Upper lobe of left lung (tissue), 6 donors: ENCODE results near the gene ARPC1B. TPM values are rescaled to one million over a fixed set of nuclear protein-coding genes. Genes with fewer than 3 reads are reported as not detected.
"Not testable (repeated sequence)": the region's sequence is repeated elsewhere in the genome, so short reads cannot be mapped to it uniquely, and the experiment has no call there.

Experiments
- ATAC-seq, 2 donors: fragments of 200-7000 bp; cut with Tn5 transposase; one replicate each; pipeline ENCODE4 v1.9.1; 2022; ENCODE audit warnings: mild to moderate bottlenecking in 2 of 2, moderate library complexity in 2 of 2; ENCODE audit not compliant: low FRiP score in 2 of 2
- DNase-seq, 2 donors: peaks; one replicate each; pipeline ENCODE4 v3.0.0-alpha.2; 2019 to 2020
- H3K27ac ChIP-seq, 4 donors: fragments of 200-600 bp; sonication (generic); one replicate each; pipeline ENCODE4 v1.5.1; 2016 to 2019
- H3K27me3 ChIP-seq, 4 donors: fragments of 200-600 bp; sonication (generic); one replicate each; pipeline ENCODE4 v1.5.1; 2017 to 2019
- H3K36me3 ChIP-seq, 4 donors: fragments of 200-600 bp; sonication (generic); one replicate each; pipeline ENCODE4 v1.5.1; 2016 to 2019
- H3K4me1 ChIP-seq, 4 donors: fragments of 200-600 bp; sonication (generic); one replicate each; pipeline ENCODE4 v1.5.1; 2018 to 2019
- H3K4me3 ChIP-seq, 4 donors: fragments of 200-600 bp; sonication (generic); one replicate each; pipeline ENCODE4 v1.5.1; 2017 to 2019; ENCODE audit warnings: mild to moderate bottlenecking in 2 of 4, moderate library complexity in 1 of 4
- H3K9me3 ChIP-seq, 4 donors: fragments of 200-600 bp; sonication (generic); one replicate each; pipeline ENCODE4 v1.5.1; 2018 to 2019
- CTCF ChIP-seq, 6 experiments: fragments of 450-650 bp in 4 of 6; fragments of 200-600 bp in 2 of 6; sonication (generic) in 2 of 6; IDR thresholded peaks; one replicate each; pipeline ENCODE4 v1.5.1; 2016 to 2019; ENCODE audit warnings: antibody characterized with exemption in 6 of 6
- EP300 ChIP-seq, 4 donors: sonication (generic); formaldehyde crosslinking; IDR thresholded peaks; one replicate each; pipeline ENCODE4 v1.5.1; 2017; ENCODE audit warnings: antibody characterized with exemption in 4 of 4, control low read depth in 2 of 4
- POLR2A ChIP-seq, 4 donors: fragments of 450-650 bp; IDR thresholded peaks; one replicate each; pipeline ENCODE4 v1.5.1; 2016 to 2017; ENCODE audit warnings: antibody characterized with exemption in 4 of 4, mild to moderate bottlenecking in 2 of 4
- POLR2AphosphoS5 ChIP-seq, 2 donors: sonication (generic); formaldehyde crosslinking; IDR thresholded peaks; one replicate each; pipeline ENCODE4 v1.5.1; 2017; ENCODE audit warnings: antibody characterized with exemption in 2 of 2
- WGBS, 2 donors: methylation state at CpG; one replicate each; pipeline ENCODE4 v1.1.5; 2017 to 2018; 5-methylcytosine and 5-hydroxymethylcytosine counted together
- total RNA-seq, 6 donors: library from RNA; depleted of rRNA in 4 of 6; stranded (reverse); fragments of >200 nt in 4 of 6; gene quantifications; one replicate each; pipeline versions ENCODE4 v1.1.0 to v1.2.1, GENCODE V29; 2016 to 2021
- donor health status: DM: no; HTN: no; CAD: no; lungs with moderate emphysema.
- donor health status: DM: no; HTN: yes; CAD: no; lungs with severe emphysema.

ARPC1B gene
- total RNA-seq, 6 donors from 2014 or later = 186 to 387 (median 304) TPM

- ATAC-seq (peak in 1 of 2 donors; percentile 35), DNase-seq (peak in 1 of 2 donors; percentile 26)
- TF ChIP-seq POLR2AphosphoS5 (IDR thresholded peaks at IDR 0.05) = peak in 1 of 2 donors; percentile 55
- not testable (repeated sequence) for H3K9me3 ChIP-seq, H3K27me3 ChIP-seq, H3K4me3 ChIP-seq
- Histone ChIP-seq H3K4me1 (peaks cover 44 to 61% (median 46%) of the 10 kb centered on the region in 4 donors), H3K36me3 (peaks cover 3 to 27% (median 16%) of the 10 kb centered on the region in 4 donors), H3K27ac (peak overlapping the region in 3 of 4 donors; percentile 45 to 61 (median 51))
- WGBS, 2 donors = 59 to 66% methylated on average over 8 of the region's 8 CpGs
These were observed 44.1 kb upstream of the ARPC1B start for GRCh38 chr7:99330314-99330961.

GRCh38 chr7:99331002-99331401 is 43.5 kb upstream of the ARPC1B start:
- Histone ChIP-seq H3K4me3 (no peak overlapping the region), H3K27ac (peak overlapping the region in 3 of 4 donors; percentile 45 to 61 (median 51)), H3K36me3 (peaks cover 3 to 32% (median 19%) of the 10 kb centered on the region in 4 donors), H3K9me3 (no peaks in the 10 kb centered on the region), H3K4me1 (peaks cover 44 to 61% (median 46%) of the 10 kb centered on the region in 4 donors), H3K27me3 (no peaks in the 10 kb centered on the region)
- no peak for DNase-seq
- TF ChIP-seq EP300 (IDR thresholded peaks at IDR 0.05) = no peak
- no peak for TF ChIP-seq POLR2AphosphoS5 (IDR thresholded peaks at IDR 0.05)
- no peak for TF ChIP-seq CTCF (IDR thresholded peaks at IDR 0.05)
- no peak for TF ChIP-seq POLR2A (IDR thresholded peaks at IDR 0.05)
- 85 to 93% methylated on average over 2 of the region's 2 CpGs for WGBS, 2 donors
- no peak for ATAC-seq

GRCh38 chr7:99339595-99339994 is 34.9 kb upstream of the ARPC1B start:
- Histone ChIP-seq H3K27ac (no peak overlapping the region), H3K9me3 (no peaks in the 10 kb centered on the region), H3K36me3 (peaks cover 36 to 95% (median 68%) of the 10 kb centered on the region in 4 donors), H3K4me1 (no peaks in the 10 kb centered on the region), H3K27me3 (no peaks in the 10 kb centered on the region), H3K4me3 (no peak overlapping the region)
- no peak for TF ChIP-seq POLR2AphosphoS5 (IDR thresholded peaks at IDR 0.05)
- no peak for TF ChIP-seq POLR2A (IDR thresholded peaks at IDR 0.05)
- no peak for TF ChIP-seq EP300 (IDR thresholded peaks at IDR 0.05)
- no peak for TF ChIP-seq CTCF (IDR thresholded peaks at IDR 0.05)
- 91 to 92% methylated on average over 3 of the region's 3 CpGs for WGBS, 2 donors
- DNase-seq (no peak), ATAC-seq (no peak)

- no peaks in the 10 kb centered on the region for H3K9me3 ChIP-seq
- H3K4me1 ChIP-seq = no peaks in the 10 kb centered on the region
- no peak overlapping the region for H3K27ac ChIP-seq
- no peak overlapping the region for H3K4me3 ChIP-seq
- TF ChIP-seq CTCF (IDR thresholded peaks at IDR 0.05) (no peak), POLR2AphosphoS5 (IDR thresholded peaks at IDR 0.05) (no peak), POLR2A (IDR thresholded peaks at IDR 0.05) (no peak), EP300 (IDR thresholded peaks at IDR 0.05) (no peak)
- ATAC-seq (no peak), DNase-seq (no peak)
- no peaks in the 10 kb centered on the region for H3K27me3 ChIP-seq
- peaks cover 35 to 93% (median 64%) of the 10 kb centered on the region in 4 donors for H3K36me3 ChIP-seq
- WGBS, 2 donors = 81 to 87% methylated on average over 3 of the region's 3 CpGs
These were observed 33.9 kb upstream of the ARPC1B start for GRCh38 chr7:99340659-99341058.

- ATAC-seq (no peak), DNase-seq (no peak)
- TF ChIP-seq POLR2AphosphoS5 (IDR thresholded peaks at IDR 0.05) = no peak
- TF ChIP-seq POLR2A (IDR thresholded peaks at IDR 0.05) = no peak
- no peak for TF ChIP-seq EP300 (IDR thresholded peaks at IDR 0.05)
- TF ChIP-seq CTCF (IDR thresholded peaks at IDR 0.05) = no peak
- Histone ChIP-seq H3K36me3 (peaks cover 39 to 92% (median 64%) of the 10 kb centered on the region in 4 donors), H3K27ac (no peak overlapping the region), H3K4me3 (no peak overlapping the region), H3K9me3 (no peaks in the 10 kb centered on the region), H3K27me3 (no peaks in the 10 kb centered on the region), H3K4me1 (no peaks in the 10 kb centered on the region)
- 93 to 94% methylated on average over 13 of the region's 13 CpGs for WGBS, 2 donors
These were observed 30.4 kb upstream of the ARPC1B start for GRCh38 chr7:99344061-99344647.

GRCh38 chr7:99350641-99351040 is 23.9 kb upstream of the ARPC1B start:
- H3K36me3 ChIP-seq = peaks cover 46 to 99% (median 84%) of the 10 kb centered on the region in 4 donors
- not testable (repeated sequence) for H3K4me3 ChIP-seq, ATAC-seq, H3K27me3 ChIP-seq, DNase-seq, H3K27ac ChIP-seq, H3K4me1 ChIP-seq, H3K9me3 ChIP-seq
- WGBS, 2 donors = 96 to 100% methylated on average over 3 of the region's 3 CpGs
